PC-3 (cell line): ENCODE data around the gene SIX4. TPM values are rescaled to one million over a fixed set of nuclear protein-coding genes. Genes with fewer than 3 reads are reported as not detected.

Experiments
- ATAC-seq: fragments of 200-7000 bp; cut with Tn5 transposase; 2 replicates; pipeline ENCODE4 v1.9.1; 2020; ENCODE audit warnings: mild to moderate bottlenecking, moderate library complexity
- BruUV-seq: library from RNA; stranded (reverse); fragments of 400-500 nt; replicated peaks from 2 replicates; lab custom pipeline; 2021; lab: Mats Ljungman, UMichigan
- CTCF ChIA-PET: fragments of 300-600 bp; sonication (Branson Sonifier 250); formaldehyde crosslinking; loops from one replicate; lab custom pipeline; 2022; ENCODE audit warnings: antibody characterized with exemption; lab: Charles Lee
- POLR2A ChIA-PET: fragments of 300-600 bp; sonication (Branson Sonifier 250); formaldehyde crosslinking; loops from one replicate; lab custom pipeline; 2022; ENCODE audit warnings: antibody characterized with exemption; ENCODE audit not compliant: unreplicated experiment; lab: Charles Lee
- DNase-seq: peaks from one replicate; pipeline ENCODE4 v3.0.0-alpha.2; 2015
- H2AFZ ChIP-seq: fragments of 300-600 bp; sonication (generic); 2 replicates; pipeline ENCODE4 v1.6.0; 2016; ENCODE audit warnings: antibody characterized with exemption, low read length
- H3F3A ChIP-seq: fragments of 300-600 bp; sonication (generic); one replicate; pipeline ENCODE4 v1.6.0; 2017; ENCODE audit warnings: antibody characterized with exemption, low read length, control low read depth, mild to moderate bottlenecking; ENCODE audit not compliant: unreplicated experiment
- H3K27ac ChIP-seq: fragments of 300-600 bp; sonication (generic); 2 replicates; pipeline ENCODE4 v1.5.1; 2016; ENCODE audit warnings: mild to moderate bottlenecking, low read length
- H3K27me3 ChIP-seq: fragments of 300-600 bp; sonication (generic); 2 replicates; pipeline ENCODE4 v1.6.1; 2016; ENCODE audit warnings: low read length, mixed read lengths
- H3K36me3 ChIP-seq: fragments of 300-600 bp; sonication (generic); 2 replicates; pipeline ENCODE4 v1.6.1; 2016; ENCODE audit warnings: low read depth, mixed run types, low read length, mixed read lengths
- H3K4me1 ChIP-seq: fragments of 300-600 bp; sonication (generic); 2 replicates; pipeline ENCODE4 v1.5.1; 2016; ENCODE audit warnings: low read length; ENCODE audit not compliant: insufficient read depth
- H3K4me2 ChIP-seq: fragments of 300-600 bp; sonication (generic); 2 replicates; pipeline ENCODE4 v1.6.0; 2016; ENCODE audit warnings: low read length
- H3K4me3 ChIP-seq: fragments of 300-600 bp; sonication (generic); 2 replicates; pipeline ENCODE4 v1.5.1; 2016; ENCODE audit warnings: mild to moderate bottlenecking, low read length, mixed read lengths
- H3K79me2 ChIP-seq: fragments of 300-600 bp; sonication (generic); 2 replicates; pipeline ENCODE4 v1.6.1; 2017; ENCODE audit warnings: low read length, mixed read lengths
- H3K9ac ChIP-seq: fragments of 300-600 bp; sonication (generic); 2 replicates; pipeline ENCODE4 v1.6.0; 2016; ENCODE audit warnings: mild to moderate bottlenecking, low read length
- H3K9me2 ChIP-seq: fragments of 300-600 bp; sonication (generic); replicated peaks from 2 replicates; pipeline ENCODE4 v1.6.1; 2016; ENCODE audit warnings: mixed run types, low read length, mixed read lengths
- H3K9me3 ChIP-seq: fragments of 300-600 bp; sonication (generic); 2 replicates; pipeline ENCODE4 v1.6.1; 2016; ENCODE audit warnings: low read length, mixed read lengths
- H4K20me1 ChIP-seq: fragments of 300-600 bp; sonication (generic); 2 replicates; pipeline ENCODE4 v1.6.1; 2016; ENCODE audit warnings: low read length, mixed read lengths
- EZH2 ChIP-seq: fragments of 300-600 bp; sonication (generic); IDR thresholded peaks from one replicate; pipeline ENCODE4 v1.6.1; 2017; ENCODE audit warnings: antibody characterized with exemption, mild to moderate bottlenecking, low read length; ENCODE audit not compliant: unreplicated experiment
- EZH2phosphoT487 ChIP-seq: fragments of 300-600 bp; sonication (generic); IDR thresholded peaks from 2 replicates; pipeline ENCODE4 v1.6.1; 2018; ENCODE audit warnings: mild to moderate bottlenecking, antibody characterized with exemption, low read length, borderline replicate concordance
- intact Hi-C: fragments of 100-400 bp; cut with micrococcal nuclease; formaldehyde crosslinking; loops from 2 replicates; pipeline ENCODE4 v1.9.0; 2023
- total RNA-seq: library from RNA; depleted of rRNA; stranded (reverse); fragments of >200 nt; gene quantifications from 2 replicates; pipeline ENCODE4 v1.2.3, GENCODE V29; 2014
- TF ChIP-seq, protein P1 (sequence below): fragments of 300-600 bp; sonication (generic); conservative IDR thresholded peaks from 2 replicates; pipeline ENCODE4 v1.5.1; 2017; ENCODE audit warnings: antibody characterized with exemption, low read depth, mild to moderate bottlenecking, low read length

The SIX4 gene
- total RNA-seq, 1 experiment from 2014 or later: 29.2 TPM

DNA sequence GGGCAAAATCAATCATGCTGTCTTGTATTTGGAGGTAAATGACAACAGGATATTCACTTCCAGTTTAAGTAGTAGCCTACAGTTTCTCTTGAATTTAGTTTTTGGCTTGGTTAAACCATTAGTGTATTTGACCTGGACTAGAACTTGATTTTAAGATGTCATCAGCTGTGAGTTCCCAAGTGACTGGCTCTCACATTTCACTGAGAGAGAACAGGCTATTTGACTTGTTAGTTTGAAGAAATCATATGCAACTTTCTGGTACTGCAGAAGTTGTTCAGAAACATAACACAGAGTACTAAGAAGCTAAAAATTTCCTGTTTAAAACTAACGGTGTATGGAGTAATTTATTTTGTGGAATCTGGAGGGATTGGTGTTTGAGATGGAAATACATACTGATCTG lies 32.7 kb upstream of the SIX4 start:
- ChIA-PET POLR2A (interaction anchor here (0.6 kb wide), 2 partner anchors 16 to 113 kb away, joined by 3 to 4 read pairs; no protein-coding TSS in a partner anchor), CTCF (interaction anchor here (0.5 to 1.2 kb wide), 2 partner anchors 20 to 497 kb away, joined by 5 to 6 read pairs; no protein-coding TSS in a partner anchor)
- TF ChIP-seq EZH2phosphoT487: no peak
- TF ChIP-seq EZH2: no peak
- TF ChIP-seq, protein P1, sequence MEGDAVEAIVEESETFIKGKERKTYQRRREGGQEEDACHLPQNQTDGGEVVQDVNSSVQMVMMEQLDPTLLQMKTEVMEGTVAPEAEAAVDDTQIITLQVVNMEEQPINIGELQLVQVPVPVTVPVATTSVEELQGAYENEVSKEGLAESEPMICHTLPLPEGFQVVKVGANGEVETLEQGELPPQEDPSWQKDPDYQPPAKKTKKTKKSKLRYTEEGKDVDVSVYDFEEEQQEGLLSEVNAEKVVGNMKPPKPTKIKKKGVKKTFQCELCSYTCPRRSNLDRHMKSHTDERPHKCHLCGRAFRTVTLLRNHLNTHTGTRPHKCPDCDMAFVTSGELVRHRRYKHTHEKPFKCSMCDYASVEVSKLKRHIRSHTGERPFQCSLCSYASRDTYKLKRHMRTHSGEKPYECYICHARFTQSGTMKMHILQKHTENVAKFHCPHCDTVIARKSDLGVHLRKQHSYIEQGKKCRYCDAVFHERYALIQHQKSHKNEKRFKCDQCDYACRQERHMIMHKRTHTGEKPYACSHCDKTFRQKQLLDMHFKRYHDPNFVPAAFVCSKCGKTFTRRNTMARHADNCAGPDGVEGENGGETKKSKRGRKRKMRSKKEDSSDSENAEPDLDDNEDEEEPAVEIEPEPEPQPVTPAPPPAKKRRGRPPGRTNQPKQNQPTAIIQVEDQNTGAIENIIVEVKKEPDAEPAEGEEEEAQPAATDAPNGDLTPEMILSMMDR: no peak
- Histone ChIP-seq H3F3A (peaks cover 13% of the 10 kb centered on the region), H3K4me2 (peak overlapping the region; percentile 72), H3K4me3 (peak overlapping the region; percentile 41), H3K27me3 (no peaks in the 10 kb centered on the region), H2AFZ (no peak overlapping the region), H4K20me1 (no peaks in the 10 kb centered on the region), H3K9ac (peak overlapping the region; percentile 34), H3K4me1 (peaks cover 59% of the 10 kb centered on the region), H3K27ac (peak overlapping the region; percentile 78), H3K79me2 (peaks cover 87% of the 10 kb centered on the region), H3K9me3 (no peaks in the 10 kb centered on the region), H3K36me3 (0 out of 2 replicates have a peak, but pooled peaks cover 5% of the 10 kb centered on the region), H3K9me2 (no peaks in the 10 kb centered on the region)
- intact Hi-C loops: loop anchor here (1.0 to 5.0 kb wide), 6 partner anchors 21 to 495 kb away; no protein-coding TSS in a partner anchor
- DNase-seq: peak; percentile 28
- BruUV-seq: no TSS peak
- no peak; the same call in 1 of the 2 replicates for ATAC-seq

DNA sequence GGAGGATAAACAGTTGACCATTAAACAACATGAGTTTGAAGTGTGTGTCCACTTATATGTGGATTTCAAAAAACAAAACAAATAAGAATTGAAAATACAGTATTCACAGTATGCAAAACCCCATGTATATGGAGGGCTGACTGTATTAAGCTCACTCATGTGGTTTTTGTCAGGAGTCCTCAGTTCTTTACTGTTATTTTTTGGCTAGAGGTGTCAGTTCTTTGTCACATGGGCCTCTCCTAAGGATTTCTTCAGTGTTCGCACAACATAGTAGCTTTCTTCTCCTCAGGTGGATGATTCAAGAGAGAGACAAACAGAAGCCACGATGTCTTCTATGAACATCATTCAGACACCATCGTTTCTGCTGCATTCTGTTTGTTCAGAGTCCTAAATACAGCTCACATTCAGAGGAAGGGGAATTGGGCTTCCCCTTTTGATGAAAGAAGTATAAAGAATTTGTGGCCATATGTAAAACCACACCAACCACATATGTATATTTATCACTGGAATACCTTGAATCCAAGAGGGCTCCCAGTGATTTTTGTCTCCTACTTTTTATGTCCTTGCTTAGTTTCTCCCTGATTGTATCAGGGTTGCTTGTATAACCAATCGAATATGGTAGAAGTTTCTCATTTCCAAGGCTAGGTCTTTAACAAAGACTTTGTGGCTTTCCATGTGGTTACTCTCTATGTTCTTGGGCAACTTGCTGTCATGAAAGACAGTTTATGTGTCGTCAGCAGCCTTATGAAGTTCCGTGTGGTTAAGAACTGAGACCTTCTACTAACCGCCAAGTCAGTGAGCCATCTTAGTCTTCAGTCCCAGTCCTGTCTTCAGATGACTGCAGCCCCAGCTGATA lies 29.3 kb upstream of the SIX4 start:
- POLR2A ChIA-PET: no interaction called here
- peaks cover 30% of the 10 kb centered on the region for H3K4me1 ChIP-seq
- intact Hi-C loops: no loop called here
- H2AFZ ChIP-seq: no peak overlapping the region
- no peaks in the 10 kb centered on the region for H3K27me3 ChIP-seq
- CTCF ChIA-PET: no interaction called here
- H3K9me2 ChIP-seq: no peaks in the 10 kb centered on the region
- H3K4me3 ChIP-seq: no peak overlapping the region
- DNase-seq: no peak
- peaks cover 87% of the 10 kb centered on the region for H3K79me2 ChIP-seq
- H3F3A ChIP-seq: peaks cover 13% of the 10 kb centered on the region
- no peak overlapping the region for H3K4me2 ChIP-seq
- no peak overlapping the region for H3K9ac ChIP-seq
- H3K36me3 ChIP-seq: 0 out of 2 replicates have a peak, but pooled peaks cover 5% of the 10 kb centered on the region
- ATAC-seq: no peak
- no peaks in the 10 kb centered on the region for H4K20me1 ChIP-seq
- no peak for TF ChIP-seq EZH2
- TF ChIP-seq, protein P1: no peak
- TF ChIP-seq EZH2phosphoT487: no peak
- H3K9me3 ChIP-seq: no peaks in the 10 kb centered on the region
- no peak overlapping the region for H3K27ac ChIP-seq
- no TSS peak for BruUV-seq

DNA sequence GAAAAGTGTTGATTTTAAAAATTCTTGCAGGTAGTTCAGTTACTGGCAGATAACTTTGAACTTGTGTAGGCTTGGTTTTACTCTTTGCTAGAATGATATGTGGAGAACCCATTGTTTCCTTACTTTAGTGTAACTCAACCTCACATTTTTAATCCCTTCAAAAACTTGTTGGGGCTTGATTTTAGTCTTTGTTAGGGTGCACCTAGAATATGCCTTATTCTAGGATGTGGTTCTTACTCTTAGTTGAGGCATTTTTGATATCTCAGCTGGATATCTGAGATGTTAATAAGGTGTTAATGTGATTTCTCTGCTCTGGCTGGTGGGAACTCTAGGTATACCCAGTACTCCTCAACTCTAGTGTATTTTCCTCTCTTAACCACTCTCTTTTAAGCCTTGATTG lies 20.4 kb upstream of the SIX4 start:
- no peak overlapping the region for H3K27ac ChIP-seq
- peaks cover 93% of the 10 kb centered on the region for H3K79me2 ChIP-seq
- TF ChIP-seq, protein P1: no peak
- TF ChIP-seq EZH2phosphoT487 (no peak), EZH2 (no peak)
- H2AFZ ChIP-seq: no peak overlapping the region
- intact Hi-C loops: no loop called here
- H3K4me1 ChIP-seq: no peaks in the 10 kb centered on the region
- 0 out of 2 replicates have a peak, but pooled peaks cover 8% of the 10 kb centered on the region for H4K20me1 ChIP-seq
- no peak for ATAC-seq
- CTCF ChIA-PET: no interaction called here
- H3K27me3 ChIP-seq: no peaks in the 10 kb centered on the region
- H3K9me2 ChIP-seq: no peaks in the 10 kb centered on the region
- no peak for DNase-seq
- no peaks in the 10 kb centered on the region for H3F3A ChIP-seq
- no peak overlapping the region for H3K4me2 ChIP-seq
- no peak overlapping the region for H3K4me3 ChIP-seq
- POLR2A ChIA-PET: no interaction called here
- H3K36me3 ChIP-seq: no peaks in the 10 kb centered on the region
- H3K9me3 ChIP-seq: no peaks in the 10 kb centered on the region
- no peak overlapping the region for H3K9ac ChIP-seq
- BruUV-seq: no TSS peak
